ENCODE data around the gene CHRNA5.
A peak's percentile ranks its signal among the peaks of the same experiment; 100 is the strongest.

GRCh38 chr15:78620527-78621421 lies 55.5 kb downstream of the CHRNA5 start, which contains the start of gene CHRNA3:
- TF ChIP-seq POLR2A (IDR thresholded peaks at IDR 0.05) (peak in 1 of 2 donors; percentile 7), CTCF (IDR thresholded peaks at IDR 0.05) (no peak)

Measured in adrenal gland (tissue), 5 donors.